ENCODE measurements around the gene IDE. TPM values are rescaled to one million over a fixed set of nuclear protein-coding genes. Genes with fewer than 3 reads are reported as not detected.

IDE gene
- total RNA-seq, 1 experiment from 2014 or later: 41.2 TPM

DNA sequence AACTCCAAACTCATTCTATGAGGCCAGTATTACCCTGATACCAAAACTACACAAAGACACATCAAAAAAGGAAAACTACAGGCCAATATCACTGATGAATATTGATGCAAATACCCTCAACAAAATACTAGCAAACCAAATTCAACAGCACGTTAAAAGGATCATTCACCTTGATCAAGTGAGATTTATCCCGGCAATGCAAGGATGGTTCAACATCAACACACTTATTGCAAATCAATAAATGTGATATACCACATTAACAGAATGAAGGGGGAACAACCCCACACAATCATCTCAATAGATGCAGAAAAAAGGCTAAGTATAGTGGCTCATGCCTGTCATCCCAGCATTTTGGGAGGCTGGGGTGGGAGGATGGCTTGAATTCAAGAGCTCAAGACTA lies 19.9 kb downstream of the IDE start:
- no peak for DNase-seq
- Histone ChIP-seq H3K4me1 (replicated peaks; ENCODE audit: insufficient read depth) (no peaks in the 10 kb centered on the region), H3K9me3 (ENCODE audit: insufficient read depth, low read depth) (no peaks in the 10 kb centered on the region), H3K27ac (no peak overlapping the region), H2AFZ (no peak overlapping the region), H3K27me3 (ENCODE audit: insufficient read depth, low read depth) (no peaks in the 10 kb centered on the region), H4K20me1 (ENCODE audit: insufficient read depth) (no peaks in the 10 kb centered on the region), H3K4me3 (no peak overlapping the region), H3K79me2 (ENCODE audit: low read depth) (no peaks in the 10 kb centered on the region), H3K4me2 (no peak overlapping the region), H3K9me2 (ENCODE audit: insufficient read depth) (no peaks in the 10 kb centered on the region), H3K36me3 (ENCODE audit: low read depth) (0 out of 2 replicates have a peak, but pooled peaks cover 4% of the 10 kb centered on the region), H3F3A (ENCODE audit: insufficient read depth, low read depth) (no peaks in the 10 kb centered on the region)
- intact Hi-C loops (cut with micrococcal nuclease; ENCODE audit: unreplicated experiment): no loop called here
- TF ChIP-seq EZH2 (IDR thresholded peaks at IDR 0.05; ENCODE audit: low read depth): no peak
- TF ChIP-seq, protein P1, sequence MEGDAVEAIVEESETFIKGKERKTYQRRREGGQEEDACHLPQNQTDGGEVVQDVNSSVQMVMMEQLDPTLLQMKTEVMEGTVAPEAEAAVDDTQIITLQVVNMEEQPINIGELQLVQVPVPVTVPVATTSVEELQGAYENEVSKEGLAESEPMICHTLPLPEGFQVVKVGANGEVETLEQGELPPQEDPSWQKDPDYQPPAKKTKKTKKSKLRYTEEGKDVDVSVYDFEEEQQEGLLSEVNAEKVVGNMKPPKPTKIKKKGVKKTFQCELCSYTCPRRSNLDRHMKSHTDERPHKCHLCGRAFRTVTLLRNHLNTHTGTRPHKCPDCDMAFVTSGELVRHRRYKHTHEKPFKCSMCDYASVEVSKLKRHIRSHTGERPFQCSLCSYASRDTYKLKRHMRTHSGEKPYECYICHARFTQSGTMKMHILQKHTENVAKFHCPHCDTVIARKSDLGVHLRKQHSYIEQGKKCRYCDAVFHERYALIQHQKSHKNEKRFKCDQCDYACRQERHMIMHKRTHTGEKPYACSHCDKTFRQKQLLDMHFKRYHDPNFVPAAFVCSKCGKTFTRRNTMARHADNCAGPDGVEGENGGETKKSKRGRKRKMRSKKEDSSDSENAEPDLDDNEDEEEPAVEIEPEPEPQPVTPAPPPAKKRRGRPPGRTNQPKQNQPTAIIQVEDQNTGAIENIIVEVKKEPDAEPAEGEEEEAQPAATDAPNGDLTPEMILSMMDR (conservative IDR thresholded peaks at IDR 0.05): no peak
- ChIA-PET CTCF (no interaction called here), POLR2A (ENCODE audit: unreplicated experiment) (no interaction called here)
- BruUV-seq (replicated peaks): no TSS peak

DNA sequence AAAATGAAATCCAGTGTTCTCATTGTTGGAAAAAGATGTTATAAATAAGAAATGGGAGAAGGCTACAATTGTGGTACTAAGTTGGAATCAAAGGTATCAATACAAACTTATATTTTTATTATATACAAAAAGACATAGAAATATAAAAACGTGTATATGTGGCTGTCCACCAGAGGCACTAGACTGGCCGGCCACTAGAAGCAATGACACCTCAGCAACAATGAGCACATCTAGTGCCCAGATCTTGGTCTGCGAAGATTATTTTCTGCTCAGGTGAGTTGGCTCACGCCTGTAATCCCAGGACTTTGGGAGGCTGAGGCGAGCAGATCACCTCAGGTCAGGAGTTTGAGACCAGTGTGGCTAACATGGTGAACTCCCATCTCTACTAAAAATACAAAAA lies 21.6 kb downstream of the IDE start:
- no TSS peak for BruUV-seq (replicated peaks)
- Histone ChIP-seq H3F3A (ENCODE audit: insufficient read depth, low read depth) (no peaks in the 10 kb centered on the region), H3K9me3 (ENCODE audit: insufficient read depth, low read depth) (no peaks in the 10 kb centered on the region), H2AFZ (no peak overlapping the region), H3K9me2 (ENCODE audit: insufficient read depth) (no peaks in the 10 kb centered on the region), H3K79me2 (ENCODE audit: low read depth) (no peaks in the 10 kb centered on the region), H4K20me1 (ENCODE audit: insufficient read depth) (no peaks in the 10 kb centered on the region), H3K36me3 (ENCODE audit: low read depth) (peaks cover 10% of the 10 kb centered on the region; the same call in 1 of the 2 replicates), H3K4me3 (no peak overlapping the region), H3K4me2 (no peak overlapping the region), H3K4me1 (replicated peaks; ENCODE audit: insufficient read depth) (0 out of 2 replicates have a peak, but pooled peaks cover 7% of the 10 kb centered on the region), H3K27me3 (ENCODE audit: insufficient read depth, low read depth) (no peaks in the 10 kb centered on the region), H3K27ac (no peak overlapping the region)
- DNase-seq: no peak
- intact Hi-C loops (cut with micrococcal nuclease; ENCODE audit: unreplicated experiment): no loop called here
- ChIA-PET CTCF (no interaction called here), POLR2A (ENCODE audit: unreplicated experiment) (no interaction called here)
- TF ChIP-seq EZH2 (IDR thresholded peaks at IDR 0.05; ENCODE audit: low read depth): no peak
- TF ChIP-seq, protein P1 (conservative IDR thresholded peaks at IDR 0.05): peak; percentile 43; the same call in 1 of the 2 replicates

DNA sequence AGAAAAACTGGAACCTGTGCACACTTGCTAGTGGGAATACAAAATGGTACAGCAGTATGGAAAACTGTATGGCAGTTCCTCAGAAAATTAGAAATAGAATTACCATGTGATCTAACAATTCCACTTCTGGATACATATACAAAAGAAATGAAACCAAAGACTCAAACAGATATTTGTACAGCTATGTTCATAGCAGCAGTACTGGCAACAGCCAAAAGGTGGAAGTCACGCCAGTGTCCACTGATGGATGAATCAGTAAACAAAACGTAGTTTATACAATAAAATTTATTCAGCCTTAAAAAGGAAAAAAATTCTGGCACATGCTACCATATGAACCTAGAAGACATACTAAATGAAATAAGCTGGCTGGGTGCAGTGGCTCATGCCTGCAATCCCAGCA lies 23.0 kb downstream of the IDE start:
- Histone ChIP-seq H3K9me3 (ENCODE audit: insufficient read depth, low read depth) (no peaks in the 10 kb centered on the region), H3K4me2 (no peak overlapping the region), H3K9me2 (ENCODE audit: insufficient read depth) (no peaks in the 10 kb centered on the region), H3K27me3 (ENCODE audit: insufficient read depth, low read depth) (no peaks in the 10 kb centered on the region), H3F3A (ENCODE audit: insufficient read depth, low read depth) (no peaks in the 10 kb centered on the region), H4K20me1 (ENCODE audit: insufficient read depth) (no peaks in the 10 kb centered on the region), H3K27ac (no peak overlapping the region), H2AFZ (no peak overlapping the region), H3K4me1 (replicated peaks; ENCODE audit: insufficient read depth) (0 out of 2 replicates have a peak, but pooled peaks cover 7% of the 10 kb centered on the region), H3K79me2 (ENCODE audit: low read depth) (peaks cover 6% of the 10 kb centered on the region; the same call in 1 of the 2 replicates), H3K4me3 (no peak overlapping the region), H3K36me3 (ENCODE audit: low read depth) (peaks cover 10% of the 10 kb centered on the region; the same call in 1 of the 2 replicates)
- BruUV-seq (replicated peaks): no TSS peak
- CTCF ChIA-PET: no interaction called here
- TF ChIP-seq, protein P1 (conservative IDR thresholded peaks at IDR 0.05): no peak
- TF ChIP-seq EZH2 (IDR thresholded peaks at IDR 0.05; ENCODE audit: low read depth): no peak
- POLR2A ChIA-PET (ENCODE audit: unreplicated experiment): no interaction called here
- intact Hi-C loops (cut with micrococcal nuclease; ENCODE audit: unreplicated experiment): no loop called here
- DNase-seq: no peak
